K562 (cell line): ENCODE measurements around the gene ATL2. TPM values are rescaled to one million over a fixed set of nuclear protein-coding genes. Genes with fewer than 3 reads are reported as not detected.

Experiments used
- ATAC-seq: fragments of 200-7000 bp; cut with Tn5 transposase; 3 replicates; pipeline ENCODE4 v1.9.1; 2020; ENCODE audit warnings: moderate library complexity
- BruUV-seq: library from RNA; stranded (reverse); fragments of 400-500 nt; replicated peaks from 2 replicates; lab custom pipeline; 2021; lab: Mats Ljungman, UMichigan
- CTCF ChIA-PET: fragments of 300-600 bp; formaldehyde crosslinking; extraction: SDS; loops from one replicate; lab custom pipeline; 2021; ENCODE audit warnings: low intra/inter-chr PET ratio; lab: Yijun Ruan, JAX
- POLR2A ChIA-PET: fragments of 300-600, 350-650 bp; sonication (Branson Sonifier 250); formaldehyde crosslinking; extraction: SDS; loops from one replicate; lab custom pipeline; 2021; ENCODE audit warnings: antibody characterized with exemption, inconsistent platforms; lab: Yijun Ruan, JAX
- DNase-seq, 4 experiments: peaks; one replicate each; pipeline versions ENCODE4 v3.0.0 to v3.0.0-alpha.2; 2011 to 2018; ENCODE audit warnings: low spot score in 3 of 4, mixed read lengths in 3 of 4; ENCODE audit errors: extremely low read depth in 1 of 4
- FAIRE-seq: peaks from 2 replicates; lab custom pipeline; 2011; peaks lifted over from hg19 to GRCh38; lab: Jason Lieb, UNC
- H2AFZ ChIP-seq: 2 replicates; pipeline ENCODE4 v1.6.0; 2011; ENCODE audit warnings: low read depth, low read length, control low read depth, inconsistent platforms
- H3K27ac ChIP-seq: fragments of 200-600 bp; 3 replicates; pipeline ENCODE4 v1.8.0; 2011; ENCODE audit warnings: low read depth, mild to moderate bottlenecking, control low read depth, inconsistent platforms, low read length, moderate library complexity, mixed read lengths; ENCODE audit errors: extremely low read depth
- H3K27me3 ChIP-seq, 2 experiments: fragments of 300-600 bp in 1 of 2; 2 replicates in 1 of 2; 3 replicates in 1 of 2; pipeline versions ENCODE4 v1.6.0 to v1.8.0; 2011; ENCODE audit warnings: inconsistent platforms in 2 of 2, low read length in 2 of 2, mild to moderate bottlenecking in 1 of 2, mixed read lengths in 1 of 2, moderate library complexity in 1 of 2; ENCODE audit not compliant: control insufficient read depth in 2 of 2, insufficient read depth in 2 of 2
- H3K36me3 ChIP-seq: fragments of 300-600 bp; 3 replicates; pipeline ENCODE4 v1.8.0; 2011; ENCODE audit warnings: mild to moderate bottlenecking, low read length, inconsistent platforms; ENCODE audit not compliant: control insufficient read depth, insufficient read depth
- H3K4me1 ChIP-seq, 2 experiments: fragments of 200-600 bp in 1 of 2; replicated peaks in 1 of 2; 2 replicates in 1 of 2; 3 replicates in 1 of 2; pipeline versions ENCODE4 v1.5.1 to v1.8.0; 2011; ENCODE audit warnings: inconsistent platforms in 2 of 2, low read length in 2 of 2, mild to moderate bottlenecking in 1 of 2, mixed read lengths in 1 of 2, moderate library complexity in 1 of 2; ENCODE audit not compliant: control insufficient read depth in 2 of 2, insufficient read depth in 2 of 2
- H3K4me2 ChIP-seq: 2 replicates; pipeline ENCODE4 v1.6.1; 2011; ENCODE audit warnings: low read length, control low read depth, inconsistent platforms, mixed read lengths; ENCODE audit not compliant: insufficient read depth
- H3K4me3 ChIP-seq: fragments of 200-600 bp; sonication (generic), shearing (Covaris generic); 2 replicates; pipeline ENCODE4 v1.5.1; 2016; ENCODE audit warnings: control low read depth, inconsistent platforms
- H3K79me2 ChIP-seq: fragments of 200-600 bp; 3 replicates; pipeline ENCODE4 v1.8.0; 2011; ENCODE audit warnings: low read length, inconsistent platforms; ENCODE audit not compliant: control insufficient read depth, insufficient read depth
- H3K9ac ChIP-seq, 2 experiments: 2 replicates each; pipeline versions ENCODE4 v1.6.0 to v1.6.1; 2011; ENCODE audit warnings: low read depth in 2 of 2, low read length in 2 of 2, control low read depth in 1 of 2, inconsistent platforms in 1 of 2, mild to moderate bottlenecking in 1 of 2, mixed read lengths in 1 of 2; ENCODE audit not compliant: insufficient read depth in 1 of 2
- H3K9me1 ChIP-seq: one replicate; pipeline ENCODE4 v1.6.0; 2011; ENCODE audit warnings: inconsistent platforms, mild to moderate bottlenecking, low read length, moderate library complexity; ENCODE audit not compliant: control insufficient read depth, insufficient read depth
- H3K9me3 ChIP-seq: replicated peaks from 2 replicates; pipeline ENCODE4 v1.5.1; 2011; ENCODE audit warnings: low read depth, low read length, inconsistent platforms; ENCODE audit not compliant: control insufficient read depth, insufficient read depth
- H4K20me1 ChIP-seq: replicated peaks from 2 replicates; pipeline ENCODE4 v1.6.1; 2011; ENCODE audit warnings: low read length, inconsistent platforms, mixed read lengths; ENCODE audit not compliant: control insufficient read depth, insufficient read depth
- ARID1B ChIP-seq: fragments of 450-650 bp; IDR thresholded peaks from 2 replicates; pipeline ENCODE4 v1.6.1; 2016; ENCODE audit warnings: antibody characterized with exemption, mild to moderate bottlenecking, inconsistent platforms
- ATF7 ChIP-seq: fragments of 450-650 bp; IDR thresholded peaks from 2 replicates; pipeline ENCODE4 v1.7.1; 2014; ENCODE audit warnings: mild to moderate bottlenecking, moderate library complexity
- CBFA2T3 ChIP-seq: fragments of 450-650 bp; IDR thresholded peaks from 2 replicates; pipeline ENCODE4 v1.6.1; 2017
- CBFB ChIP-seq: sonication (generic); formaldehyde crosslinking; IDR thresholded peaks from 2 replicates; pipeline ENCODE4 v1.4.0; 2020; ENCODE audit warnings: mild to moderate bottlenecking, missing genetic modification reagents
- CHD1 ChIP-seq: fragments of 200-600 bp; sonication (generic); IDR thresholded peaks from one replicate; pipeline ENCODE4 v1.6.1; 2012; ENCODE audit warnings: mild to moderate bottlenecking, moderate library complexity, low read length, inconsistent platforms
- FOXM1 ChIP-seq, 2 experiments: fragments of 450-650 bp in 1 of 2; sonication (generic) in 1 of 2; formaldehyde crosslinking in 1 of 2; IDR thresholded peaks; 2 replicates each; pipeline versions ENCODE4 v1.6.1 to v1.9.0; 2017 to 2022; ENCODE audit warnings: low read depth in 2 of 2, mild to moderate bottlenecking in 2 of 2, missing genetic modification reagents in 1 of 2, moderate library complexity in 1 of 2
- MECOM ChIP-seq: fragments of 250-450 bp; sonication (Bioruptor Pico); IDR thresholded peaks from 2 replicates; pipeline ENCODE4 v1.8.0; 2022; ENCODE audit warnings: inconsistent platforms
- NR0B1 ChIP-seq: fragments of 450-650 bp; IDR thresholded peaks from one replicate; pipeline ENCODE4 v1.6.1; 2018; ENCODE audit warnings: mild to moderate bottlenecking, moderate library complexity; ENCODE audit not compliant: partially characterized antibody
- NUFIP1 ChIP-seq: fragments of 450-650 bp; IDR thresholded peaks from 2 replicates; pipeline ENCODE4 v1.6.1; 2018; ENCODE audit not compliant: partially characterized antibody
- SIN3B ChIP-seq: fragments of 450-650 bp; IDR thresholded peaks from 2 replicates; pipeline ENCODE4 v1.6.1; 2017; ENCODE audit warnings: low read depth, mild to moderate bottlenecking, moderate library complexity
- SMC3 ChIP-seq: conservative IDR thresholded peaks from 2 replicates; pipeline ENCODE4 v1.6.1; 2011; ENCODE audit warnings: low read depth, low read length, improper control_type of control experiment; ENCODE audit not compliant: insufficient read depth
- SNAPC5 ChIP-seq: fragments of 250-450 bp; sonication (Bioruptor Pico); IDR thresholded peaks from 2 replicates; pipeline ENCODE4 v1.8.0; 2021; ENCODE audit warnings: moderate library complexity, mild to moderate bottlenecking, inconsistent platforms
- ZBTB26 ChIP-seq: fragments of 450-650 bp; formaldehyde crosslinking; IDR thresholded peaks from 2 replicates; pipeline ENCODE4 v1.4.0; 2022; ENCODE audit warnings: missing genetic modification characterization
- ZNF347 ChIP-seq: fragments of 450-650 bp; formaldehyde crosslinking; IDR thresholded peaks from 2 replicates; pipeline ENCODE4 v1.4.0; 2020; ENCODE audit warnings: low read depth, mild to moderate bottlenecking, moderate library complexity
- ZNF551 ChIP-seq: fragments of 250-450 bp; sonication (Bioruptor Pico); IDR thresholded peaks from 2 replicates; pipeline ENCODE4 v1.5.0; 2021; ENCODE audit warnings: mild to moderate bottlenecking, moderate library complexity
- WGBS: fragments of 100-300 bp; shearing (Covaris generic); methylation state at CpG from one replicate; pipeline ENCODE4 v1.1.6; 2016; ENCODE audit warnings: low coverage, mixed read lengths; ENCODE audit not compliant: insufficient coverage; ENCODE audit errors: missing lambda C conversion rate; 5-methylcytosine and 5-hydroxymethylcytosine counted together
- in situ Hi-C: fragments of 300-500 bp; cut with MboI; formaldehyde crosslinking; loops from 4 replicates; pipeline ENCODE4 v1.15.0; 2018; ENCODE audit warnings: inconsistent platforms, mixed read lengths
- intact Hi-C: fragments of 100-400 bp; cut with micrococcal nuclease; formaldehyde crosslinking; loops from 2 replicates; pipeline ENCODE4 v1.14.2; 2022
- polyA plus RNA-seq, 8 experiments: library from polyadenylated mRNA; depleted of rRNA in 4 of 8; stranded (reverse) in 5 of 8; unstranded in 3 of 8; fragments of >200 nt; fragmentation: Nextera tagmentation in 2 of 8; fragmentation: Illumina TruSeq in 1 of 8; extraction: Ambion mirVana in 2 of 8; extraction: Trizol in 1 of 8; gene quantifications; 2 replicates each; pipeline versions ENCODE4 v1.2.1 to v1.2.3, GENCODE V29; 2011 to 2014; ENCODE audit warnings: inconsistent platforms in 1 of 8, missing spikeins in 1 of 8
- total RNA-seq, 7 experiments: library from RNA; depleted of rRNA in 6 of 7; stranded (reverse); fragments of >200 nt in 6 of 7; fragmentation: Illumina TruSeq in 2 of 7; extraction: Trizol in 2 of 7; gene quantifications; 2 replicates each; pipeline versions ENCODE4 v1.2.1 to v1.2.3, GENCODE V29; 2011 to 2021; ENCODE audit warnings: low replicate concordance in 1 of 7

ATL2 gene
- total and polyA plus RNA-seq, 9 of the 15 experiments (the other 6 are each of a cell fraction or from before 2014, with no cell fraction given) = 12.0 to 80.8 (median 70.2) TPM

GRCh38 chr2:38417745-38418689 lies 40.9 kb upstream of the ATL2 start (continued):
- no peak for TF ChIP-seq SMC3

- intact Hi-C loops = no loop called here
- no TSS peak for BruUV-seq
- Histone ChIP-seq H3K4me3 (no peak overlapping the region), H4K20me1 (no peaks in the 10 kb centered on the region), H3K9ac (no peak overlapping the region), H3K4me2 (no peak overlapping the region), H3K9me3 (peaks cover 8% of the 10 kb centered on the region; the same call in 1 of the 2 replicates), H3K4me1 (peaks cover 0 to 5% of the 10 kb centered on the region in 2 experiments; a peak in 1 of 5 replicates), H3K79me2 (no peaks in the 10 kb centered on the region), H3K27ac (no peak overlapping the region), H3K36me3 (no peaks in the 10 kb centered on the region), H3K27me3 (0 out of 5 replicates have a peak, but pooled peaks cover 0 to 4% of the 10 kb centered on the region in 2 experiments), H3K9me1 (no peaks in the 10 kb centered on the region), H2AFZ (no peak overlapping the region)
- FAIRE-seq = no peak
- POLR2A ChIA-PET = interaction anchor here (0.6 to 0.9 kb wide), 2 partner anchors 23 to 1177 kb away, joined by 3 read pairs; no protein-coding TSS in a partner anchor
- no peak for DNase-seq
- in situ Hi-C loops = no loop called here
- CTCF ChIA-PET = no interaction called here
- no peak for ATAC-seq
- WGBS = 8% methylated on average over 9 of the region's 9 CpGs
- no peak for TF ChIP-seq CBFB (CRISPR knock-in tag)
- no peak for TF ChIP-seq ZNF551
- no peak for TF ChIP-seq NR0B1
- no peak for TF ChIP-seq ZNF347 (CRISPR knock-in tag)
- TF ChIP-seq SNAPC5 (CRISPR knock-in tag) = no peak
- TF ChIP-seq MECOM (CRISPR knock-in tag) = no peak
- TF ChIP-seq CBFA2T3 = no peak
- TF ChIP-seq ARID1B = no peak
- no peak for TF ChIP-seq ATF7
- no peak for TF ChIP-seq ZBTB26 (CRISPR knock-in tag)
- TF ChIP-seq SIN3B = no peak
- no peak for TF ChIP-seq FOXM1 (IDR thresholded peaks at IDR 0.05; ENCODE audit: low read depth)
- no peak for TF ChIP-seq FOXM1 (CRISPR knock-in tag; IDR thresholded peaks at IDR 0.05; ENCODE audit: low read depth)
- TF ChIP-seq CHD1 = no peak
- no peak for TF ChIP-seq NUFIP1
These were observed 39.4 kb upstream of the ATL2 start for GRCh38 chr2:38416296-38417036.
